Measurements from ENCODE around the gene NDEL1. TPM values are rescaled to one million over a fixed set of nuclear protein-coding genes. Genes with fewer than 3 reads are reported as not detected.

The NDEL1 gene
- total and polyA plus RNA-seq, 2 donors (not counting 3 experiments of a cell fraction or from before 2014, with no cell fraction given) = 60.0 to 87.4 TPM

DNA sequence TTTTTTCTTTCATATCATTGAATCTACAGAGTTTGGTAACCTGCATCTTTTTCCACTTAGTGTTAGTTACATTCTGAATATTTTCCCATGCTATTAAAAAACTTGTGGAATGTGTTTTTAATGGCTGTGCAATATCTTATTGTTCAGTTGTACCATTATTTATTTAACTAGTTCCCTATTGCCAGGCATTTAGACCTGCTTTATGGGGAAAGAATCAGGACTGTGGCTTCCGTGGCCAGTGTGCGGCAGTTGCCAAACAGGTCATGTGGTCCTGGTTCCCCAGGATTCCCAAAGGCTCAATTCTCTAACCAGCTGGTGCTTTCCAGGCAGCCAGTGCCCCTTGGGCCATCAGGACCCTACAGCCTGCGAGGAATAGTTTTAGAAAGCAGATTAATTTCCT is 30.8 kb downstream of the NDEL1 start:
- ChIA-PET POLR2A (no interaction called here), CTCF (no interaction called here)
- H4K20me1 ChIP-seq (replicated peaks; ENCODE audit: control insufficient read depth, extremely low read depth, insufficient read depth, low read length) = no peaks in the 10 kb centered on the region
- FAIRE-seq (no peak), DNase-seq (ENCODE audit: low read depth, low spot score) (no peak)
- no peak overlapping the region for H2AFZ ChIP-seq (ENCODE audit: low read depth, low read length)
- H3K36me3 ChIP-seq (ENCODE audit: control insufficient read depth in 2 of 2, extremely low read depth in 1 of 2, insufficient read depth in 2 of 2, low read length in 2 of 2) = peaks cover 8 to 37% of the 10 kb centered on the region in 2 experiments
- no peak overlapping the region for H3K4me2 ChIP-seq (ENCODE audit: insufficient read depth, low read length)
- no peaks in the 10 kb centered on the region for H3K4me1 ChIP-seq (ENCODE audit: control insufficient read depth, extremely low read depth, insufficient read depth, low read length)
- TF ChIP-seq, protein P1, sequence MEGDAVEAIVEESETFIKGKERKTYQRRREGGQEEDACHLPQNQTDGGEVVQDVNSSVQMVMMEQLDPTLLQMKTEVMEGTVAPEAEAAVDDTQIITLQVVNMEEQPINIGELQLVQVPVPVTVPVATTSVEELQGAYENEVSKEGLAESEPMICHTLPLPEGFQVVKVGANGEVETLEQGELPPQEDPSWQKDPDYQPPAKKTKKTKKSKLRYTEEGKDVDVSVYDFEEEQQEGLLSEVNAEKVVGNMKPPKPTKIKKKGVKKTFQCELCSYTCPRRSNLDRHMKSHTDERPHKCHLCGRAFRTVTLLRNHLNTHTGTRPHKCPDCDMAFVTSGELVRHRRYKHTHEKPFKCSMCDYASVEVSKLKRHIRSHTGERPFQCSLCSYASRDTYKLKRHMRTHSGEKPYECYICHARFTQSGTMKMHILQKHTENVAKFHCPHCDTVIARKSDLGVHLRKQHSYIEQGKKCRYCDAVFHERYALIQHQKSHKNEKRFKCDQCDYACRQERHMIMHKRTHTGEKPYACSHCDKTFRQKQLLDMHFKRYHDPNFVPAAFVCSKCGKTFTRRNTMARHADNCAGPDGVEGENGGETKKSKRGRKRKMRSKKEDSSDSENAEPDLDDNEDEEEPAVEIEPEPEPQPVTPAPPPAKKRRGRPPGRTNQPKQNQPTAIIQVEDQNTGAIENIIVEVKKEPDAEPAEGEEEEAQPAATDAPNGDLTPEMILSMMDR (IDR thresholded peaks at IDR 0.05; ENCODE audit: extremely low read depth in 1 of 2, insufficient read depth in 1 of 2, low read depth in 1 of 2, low read length in 2 of 2) = no peak
- TF ChIP-seq MYC (IDR thresholded peaks at IDR 0.05; ENCODE audit: low read depth, low read length) = no peak
- TF ChIP-seq, protein P2, sequence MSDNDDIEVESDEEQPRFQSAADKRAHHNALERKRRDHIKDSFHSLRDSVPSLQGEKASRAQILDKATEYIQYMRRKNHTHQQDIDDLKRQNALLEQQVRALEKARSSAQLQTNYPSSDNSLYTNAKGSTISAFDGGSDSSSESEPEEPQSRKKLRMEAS (IDR thresholded peaks at IDR 0.05; ENCODE audit: insufficient read depth, insufficient read length) = no peak
- TF ChIP-seq JUN (IDR thresholded peaks at IDR 0.05; ENCODE audit: borderline replicate concordance, insufficient read depth, insufficient read length, low read depth) = no peak
- TF ChIP-seq FOS (IDR thresholded peaks at IDR 0.05; ENCODE audit: borderline replicate concordance, insufficient read depth, low read length) = no peak
- TF ChIP-seq POLR2AphosphoS5 (IDR thresholded peaks at IDR 0.05; ENCODE audit: insufficient read depth, low read depth, low read length) = no peak
- TF ChIP-seq GATA2 (IDR thresholded peaks at IDR 0.05; ENCODE audit: insufficient read depth, insufficient read length, low read depth, low read length) = no peak
- no peak for TF ChIP-seq POLR2A (IDR thresholded peaks at IDR 0.05; ENCODE audit: low read depth, low read length)
- H3K27me3 ChIP-seq (ENCODE audit: control insufficient read depth in 2 of 2, insufficient read depth in 2 of 2, low read length in 2 of 2) = no peaks in the 10 kb centered on the region
- H3K79me2 ChIP-seq (ENCODE audit: control insufficient read depth, insufficient read depth, low read length) = peaks cover 36% of the 10 kb centered on the region
- dilution Hi-C loops (cut with MboI; ENCODE audit: extremely low pct_ligation_motif_present, low sequenced_read_pairs) = no loop called here
- no peak overlapping the region for H3K9ac ChIP-seq (replicated peaks; ENCODE audit: extremely low read depth, insufficient read depth, low read length)
- H3K4me3 ChIP-seq (replicated peaks in 1 of 3; ENCODE audit: insufficient read depth in 1 of 3, low read depth in 1 of 3, low read length in 3 of 3) = no peak overlapping the region
- no peaks in the 10 kb centered on the region for H3K9me3 ChIP-seq (replicated peaks; ENCODE audit: control insufficient read depth, insufficient read depth, low read length)
- no peak overlapping the region for H3K27ac ChIP-seq (ENCODE audit: insufficient read depth, low read depth, low read length)
- H3K9me1 ChIP-seq (replicated peaks; ENCODE audit: control insufficient read depth, extremely low read depth, insufficient read depth, low read length) = no peaks in the 10 kb centered on the region
- intact Hi-C loops (cut with micrococcal nuclease) = no loop called here
- BruUV-seq (replicated peaks) = no TSS peak
